HEK293 (cell line): ENCODE data around the gene CASP8AP2.
A peak's percentile ranks its signal among the peaks of the same experiment; 100 is the strongest.

Experiments
- CTCF ChIP-seq: fragments of 450-650 bp; formaldehyde crosslinking; IDR thresholded peaks from 2 replicates; pipeline ENCODE4 v1.5.1; 2016; ENCODE audit warnings: missing biosample characterization, missing genetic modification characterization
- EGR2 ChIP-seq: fragments of 450-650 bp; formaldehyde crosslinking; IDR thresholded peaks from 2 replicates; pipeline ENCODE4 v1.5.1; 2016; ENCODE audit warnings: low read depth, missing biosample characterization, missing genetic modification characterization
- GLIS2 ChIP-seq: fragments of 450-650 bp; formaldehyde crosslinking; IDR thresholded peaks from 2 replicates; pipeline ENCODE4 v1.5.1; 2016; ENCODE audit warnings: missing biosample characterization, missing genetic modification characterization
- IKZF3 ChIP-seq: fragments of 450-650 bp; IDR thresholded peaks from 2 replicates; pipeline ENCODE4 v1.5.0; 2018; ENCODE audit warnings: missing biosample characterization, mild to moderate bottlenecking, missing genetic modification characterization, moderate library complexity
- KLF10 ChIP-seq: fragments of 450-650 bp; IDR thresholded peaks from 2 replicates; pipeline ENCODE4 v1.5.1; 2018; ENCODE audit warnings: missing biosample characterization, mild to moderate bottlenecking, missing genetic modification characterization
- KLF16 ChIP-seq: fragments of 450-650 bp; formaldehyde crosslinking; IDR thresholded peaks from 2 replicates; pipeline ENCODE4 v1.5.1; 2017; ENCODE audit warnings: missing biosample characterization, missing genetic modification characterization
- MZF1 ChIP-seq: fragments of 450-650 bp; formaldehyde crosslinking; IDR thresholded peaks from 2 replicates; pipeline ENCODE4 v1.5.1; 2017; ENCODE audit warnings: missing biosample characterization, missing genetic modification characterization, borderline replicate concordance
- SCRT1 ChIP-seq: fragments of 450-650 bp; formaldehyde crosslinking; IDR thresholded peaks from 2 replicates; pipeline ENCODE4 v1.5.1; 2016; ENCODE audit warnings: missing biosample characterization, missing genetic modification characterization, borderline replicate concordance
- SETDB1 ChIP-seq: IDR thresholded peaks from one replicate; pipeline ENCODE4 v1.6.1; 2017; ENCODE audit warnings: mild to moderate bottlenecking, low read length, moderate library complexity, mixed read lengths; ENCODE audit not compliant: insufficient read length
- YY1 ChIP-seq: fragments of 450-650 bp; formaldehyde crosslinking; IDR thresholded peaks from 2 replicates; pipeline ENCODE4 v1.5.1; 2018; ENCODE audit warnings: missing biosample characterization, missing genetic modification characterization
- ZBTB10 ChIP-seq: fragments of 450-650 bp; formaldehyde crosslinking; IDR thresholded peaks from 2 replicates; pipeline ENCODE4 v1.5.1; 2016; ENCODE audit warnings: missing biosample characterization, missing genetic modification characterization
- ZBTB26 ChIP-seq: fragments of 450-650 bp; formaldehyde crosslinking; optimal IDR thresholded peaks from 2 replicates; pipeline ENCODE3; 2016; ENCODE audit warnings: missing biosample characterization, mild to moderate bottlenecking, missing genetic modification characterization
- ZFP69B ChIP-seq: fragments of 450-650 bp; formaldehyde crosslinking; IDR thresholded peaks from 2 replicates; pipeline ENCODE4 v1.5.1; 2016; ENCODE audit warnings: missing biosample characterization, missing genetic modification characterization
- ZNF140 ChIP-seq: fragments of 450-650 bp; formaldehyde crosslinking; IDR thresholded peaks from 2 replicates; pipeline ENCODE4 v1.5.1; 2016; ENCODE audit warnings: missing biosample characterization, missing genetic modification characterization
- ZNF292 ChIP-seq: fragments of 450-650 bp; formaldehyde crosslinking; IDR thresholded peaks from 2 replicates; pipeline ENCODE4 v1.5.1; 2016; ENCODE audit warnings: low read depth, missing biosample characterization, missing genetic modification characterization, borderline replicate concordance
- ZNF311 ChIP-seq: fragments of 450-650 bp; formaldehyde crosslinking; IDR thresholded peaks from 2 replicates; pipeline ENCODE4 v1.5.1; 2017; ENCODE audit warnings: missing biosample characterization, missing genetic modification characterization, borderline replicate concordance
- ZNF362 ChIP-seq: fragments of 450-650 bp; formaldehyde crosslinking; IDR thresholded peaks from 2 replicates; pipeline ENCODE4 v1.5.1; 2016; ENCODE audit warnings: missing biosample characterization, missing genetic modification characterization
- ZNF423 ChIP-seq: fragments of 450-650 bp; formaldehyde crosslinking; IDR thresholded peaks from 2 replicates; pipeline ENCODE4 v1.5.1; 2016; ENCODE audit warnings: missing biosample characterization, missing genetic modification characterization
- ZNF501 ChIP-seq: fragments of 450-650 bp; formaldehyde crosslinking; IDR thresholded peaks from 2 replicates; pipeline ENCODE4 v1.5.1; 2016; ENCODE audit warnings: missing biosample characterization, missing genetic modification characterization
- ZNF529 ChIP-seq: fragments of 450-650 bp; formaldehyde crosslinking; IDR thresholded peaks from 2 replicates; pipeline ENCODE4 v1.5.1; 2017; ENCODE audit warnings: missing genetic modification characterization, missing biosample characterization; ENCODE audit not compliant: insufficient replicate concordance
- ZNF571 ChIP-seq: fragments of 450-650 bp; formaldehyde crosslinking; IDR thresholded peaks from 2 replicates; pipeline ENCODE4 v1.5.0; 2017; ENCODE audit warnings: missing biosample characterization, missing genetic modification characterization
- ZNF626 ChIP-seq: fragments of 450-650 bp; sonication (Bioruptor Pico); formaldehyde crosslinking; IDR thresholded peaks from 2 replicates; pipeline ENCODE4 v1.5.1; 2018; ENCODE audit warnings: missing biosample characterization, missing genetic modification characterization, inconsistent platforms
- ZNF629 ChIP-seq: fragments of 450-650 bp; formaldehyde crosslinking; IDR thresholded peaks from 2 replicates; pipeline ENCODE4 v1.5.1; 2017; ENCODE audit warnings: missing biosample characterization, missing genetic modification characterization
- ZNF639 ChIP-seq: fragments of 450-650 bp; formaldehyde crosslinking; IDR thresholded peaks from 2 replicates; pipeline ENCODE4 v1.5.1; 2016; ENCODE audit warnings: missing biosample characterization, missing genetic modification characterization
- ZNF692 ChIP-seq: fragments of 450-650 bp; formaldehyde crosslinking; IDR thresholded peaks from 2 replicates; pipeline ENCODE4 v1.5.1; 2016; ENCODE audit warnings: missing biosample characterization, missing genetic modification characterization
- ZNF747 ChIP-seq: fragments of 450-650 bp; formaldehyde crosslinking; IDR thresholded peaks from 2 replicates; pipeline ENCODE4 v1.5.1; 2016; ENCODE audit warnings: missing biosample characterization, missing genetic modification characterization
- ZNF777 ChIP-seq: fragments of 450-650 bp; formaldehyde crosslinking; IDR thresholded peaks from 2 replicates; pipeline ENCODE4 v1.5.1; 2017; ENCODE audit warnings: missing biosample characterization, missing genetic modification characterization, borderline replicate concordance
- TF ChIP-seq, protein P1 (sequence below): fragments of 450-650 bp; formaldehyde crosslinking; IDR thresholded peaks from 2 replicates; pipeline ENCODE4 v1.5.1; 2016; ENCODE audit warnings: missing biosample characterization, missing genetic modification characterization

The CASP8AP2 gene

GRCh38 chr6:89829472-89830169 lies at the start of gene CASP8AP2 (continued):
- no peak for TF ChIP-seq ZBTB10 (tag by site-specific recombination)
- TF ChIP-seq, protein P1, sequence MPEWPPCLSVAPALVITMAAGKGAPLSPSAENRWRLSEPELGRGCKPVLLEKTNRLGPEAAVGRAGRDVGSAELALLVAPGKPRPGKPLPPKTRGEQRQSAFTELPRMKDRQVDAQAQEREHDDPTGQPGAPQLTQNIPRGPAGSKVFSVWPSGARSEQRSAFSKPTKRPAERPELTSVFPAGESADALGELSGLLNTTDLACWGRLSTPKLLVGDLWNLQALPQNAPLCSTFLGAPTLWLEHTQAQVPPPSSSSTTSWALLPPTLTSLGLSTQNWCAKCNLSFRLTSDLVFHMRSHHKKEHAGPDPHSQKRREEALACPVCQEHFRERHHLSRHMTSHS (tag by site-specific recombination): no peak
- no peak; the same call in 1 of the 2 replicates for TF ChIP-seq ZFP69B (tag by site-specific recombination)
- no peak for TF ChIP-seq ZNF292
- TF ChIP-seq EGR2: peak; percentile 60
- TF ChIP-seq GLIS2: peak; percentile 82
- no peak for TF ChIP-seq ZNF639
- TF ChIP-seq ZBTB26: peak; percentile 39
- peak; percentile 99 for TF ChIP-seq ZNF362 (tag by site-specific recombination)
- TF ChIP-seq SCRT1 (tag by site-specific recombination): no peak
- TF ChIP-seq SETDB1: no peak
- no peak for TF ChIP-seq ZNF529 (tag by site-specific recombination)
- no peak for TF ChIP-seq ZNF311
- peak; percentile 87 for TF ChIP-seq KLF16 (tag by site-specific recombination)
- TF ChIP-seq ZNF571 (tag by site-specific recombination): no peak
- TF ChIP-seq ZNF629 (tag by site-specific recombination): peak; percentile 35
- TF ChIP-seq MZF1 (tag by site-specific recombination): no peak
- TF ChIP-seq CTCF (tag by site-specific recombination): no peak
- TF ChIP-seq ZNF140 (tag by site-specific recombination): no peak
- no peak; the same call in 1 of the 2 replicates for TF ChIP-seq ZNF423 (tag by site-specific recombination)
- peak; percentile 78 for TF ChIP-seq ZNF692 (tag by site-specific recombination)
- peak; percentile 80 for TF ChIP-seq IKZF3 (tag by site-specific recombination)
- no peak for TF ChIP-seq ZNF777 (tag by site-specific recombination)
- no peak for TF ChIP-seq ZNF626
- TF ChIP-seq ZNF747 (tag by site-specific recombination): no peak
- peak; percentile 78; the same call in 1 of the 2 replicates for TF ChIP-seq ZNF501 (tag by site-specific recombination)
- no peak for TF ChIP-seq YY1
- TF ChIP-seq KLF10 (tag by site-specific recombination): peak; percentile 20; the same call in 1 of the 2 replicates
